ENCODE data around the gene OSBPL9.

GRCh38 chr1:51756290-51756689, 139.4 kb downstream of the OSBPL9 start:
- TF ChIP-seq GABPA (IDR thresholded peaks at IDR 0.05; ENCODE audit: low read depth): no peak
- TF ChIP-seq, protein P1, sequence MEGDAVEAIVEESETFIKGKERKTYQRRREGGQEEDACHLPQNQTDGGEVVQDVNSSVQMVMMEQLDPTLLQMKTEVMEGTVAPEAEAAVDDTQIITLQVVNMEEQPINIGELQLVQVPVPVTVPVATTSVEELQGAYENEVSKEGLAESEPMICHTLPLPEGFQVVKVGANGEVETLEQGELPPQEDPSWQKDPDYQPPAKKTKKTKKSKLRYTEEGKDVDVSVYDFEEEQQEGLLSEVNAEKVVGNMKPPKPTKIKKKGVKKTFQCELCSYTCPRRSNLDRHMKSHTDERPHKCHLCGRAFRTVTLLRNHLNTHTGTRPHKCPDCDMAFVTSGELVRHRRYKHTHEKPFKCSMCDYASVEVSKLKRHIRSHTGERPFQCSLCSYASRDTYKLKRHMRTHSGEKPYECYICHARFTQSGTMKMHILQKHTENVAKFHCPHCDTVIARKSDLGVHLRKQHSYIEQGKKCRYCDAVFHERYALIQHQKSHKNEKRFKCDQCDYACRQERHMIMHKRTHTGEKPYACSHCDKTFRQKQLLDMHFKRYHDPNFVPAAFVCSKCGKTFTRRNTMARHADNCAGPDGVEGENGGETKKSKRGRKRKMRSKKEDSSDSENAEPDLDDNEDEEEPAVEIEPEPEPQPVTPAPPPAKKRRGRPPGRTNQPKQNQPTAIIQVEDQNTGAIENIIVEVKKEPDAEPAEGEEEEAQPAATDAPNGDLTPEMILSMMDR (IDR thresholded peaks at IDR 0.05; ENCODE audit: insufficient read depth, low read length): no peak
